ENCODE data around the gene NPAS3. TPM values are rescaled to one million over a fixed set of nuclear protein-coding genes. Genes with fewer than 3 reads are reported as not detected.

The NPAS3 gene
- total RNA-seq, 1 experiment from 2014 or later = not detected

DNA sequence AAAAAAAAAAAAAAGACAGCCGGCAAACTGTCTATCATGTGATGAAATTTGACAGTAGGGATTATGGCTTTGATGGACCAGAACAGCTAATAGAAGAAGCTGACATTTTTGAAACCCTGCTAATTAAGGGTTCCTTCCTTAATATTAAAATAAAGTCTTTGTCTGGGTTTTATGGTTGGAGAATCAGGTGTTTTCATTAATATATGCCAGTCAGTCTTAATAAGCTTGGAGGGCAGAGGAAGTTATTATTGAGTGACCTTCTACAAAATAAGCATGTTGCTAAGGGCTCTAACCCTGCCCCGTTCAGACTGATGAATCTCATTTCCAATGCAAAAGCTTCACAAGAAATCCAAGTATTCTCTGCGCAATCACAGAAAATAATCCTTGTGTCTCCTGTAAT is 722.4 kb downstream of the NPAS3 start:
- RAD21 ChIA-PET (ENCODE audit: low non-redundant PET in 1 of 2, low total read pairs in 2 of 2, uncharacterized antibody in 2 of 2, unreplicated experiment in 2 of 2) = no interaction called here
- DNase-seq (ENCODE audit: low read depth, low spot score) = no peak
- CTCF ChIA-PET = no interaction called here

DNA sequence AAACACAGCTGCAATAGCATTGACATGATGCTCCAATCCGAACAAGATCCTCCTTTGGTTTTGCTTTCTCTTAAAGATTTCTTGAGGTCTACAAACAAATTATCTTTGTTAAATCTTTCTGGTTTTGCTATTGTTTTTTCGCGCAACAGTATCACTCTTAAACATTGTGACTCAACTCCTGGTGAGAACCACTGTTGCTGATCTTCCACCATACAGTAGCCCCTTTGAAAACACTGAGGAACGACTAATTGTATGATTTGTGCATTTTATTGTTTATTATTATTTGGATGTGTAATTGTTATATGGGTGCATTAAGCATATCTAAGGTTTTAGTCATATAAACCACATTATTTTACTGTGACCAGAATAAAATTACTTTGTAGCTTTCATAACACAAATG is 729.4 kb downstream of the NPAS3 start:
- H3K9ac ChIP-seq (ENCODE audit: low read length) = no peak overlapping the region
- intact Hi-C loops (cut with micrococcal nuclease) = no loop called here
- DNase-seq (ENCODE audit: low read depth, low spot score) (no peak), ATAC-seq (no peak)
- H3K79me2 ChIP-seq (ENCODE audit: insufficient read depth, low read length) = no peaks in the 10 kb centered on the region
- H3K4me1 ChIP-seq (ENCODE audit: control insufficient read depth in 1 of 2, insufficient read depth in 2 of 2, low read length in 2 of 2) = no peaks in the 10 kb centered on the region
- H3K36me3 ChIP-seq (ENCODE audit: control insufficient read depth in 1 of 2, insufficient read depth in 2 of 2, low read length in 2 of 2) = no peaks in the 10 kb centered on the region
- H2AFZ ChIP-seq (ENCODE audit: low read depth, low read length, poor library complexity, severe bottlenecking) = no peak overlapping the region
- H3K27me3 ChIP-seq (ENCODE audit: insufficient read depth, low read length) = no peaks in the 10 kb centered on the region; the same call in 1 of the 2 replicates
- POLR2A ChIA-PET = no interaction called here
- H3K27ac ChIP-seq (ENCODE audit: low read depth, low read length) = no peak overlapping the region
- no peaks in the 10 kb centered on the region; the same call in 1 of the 2 replicates for H4K20me1 ChIP-seq (ENCODE audit: insufficient read depth)
- TF ChIP-seq ELF1 (IDR thresholded peaks at IDR 0.05; ENCODE audit: borderline replicate concordance, low read depth) (no peak), SRF (IDR thresholded peaks at IDR 0.05; ENCODE audit: low read depth) (no peak), YY1 (IDR thresholded peaks at IDR 0.05; ENCODE audit: extremely low read depth, insufficient replicate concordance, low read depth, low read length) (no peak), ZFX (IDR thresholded peaks at IDR 0.05) (no peak), EZH2 (IDR thresholded peaks at IDR 0.05) (no peak), SIN3A (IDR thresholded peaks at IDR 0.05; ENCODE audit: low read depth) (no peak), RAD21 (IDR thresholded peaks at IDR 0.05; ENCODE audit: low read depth) (no peak)
- TF ChIP-seq, protein P1, sequence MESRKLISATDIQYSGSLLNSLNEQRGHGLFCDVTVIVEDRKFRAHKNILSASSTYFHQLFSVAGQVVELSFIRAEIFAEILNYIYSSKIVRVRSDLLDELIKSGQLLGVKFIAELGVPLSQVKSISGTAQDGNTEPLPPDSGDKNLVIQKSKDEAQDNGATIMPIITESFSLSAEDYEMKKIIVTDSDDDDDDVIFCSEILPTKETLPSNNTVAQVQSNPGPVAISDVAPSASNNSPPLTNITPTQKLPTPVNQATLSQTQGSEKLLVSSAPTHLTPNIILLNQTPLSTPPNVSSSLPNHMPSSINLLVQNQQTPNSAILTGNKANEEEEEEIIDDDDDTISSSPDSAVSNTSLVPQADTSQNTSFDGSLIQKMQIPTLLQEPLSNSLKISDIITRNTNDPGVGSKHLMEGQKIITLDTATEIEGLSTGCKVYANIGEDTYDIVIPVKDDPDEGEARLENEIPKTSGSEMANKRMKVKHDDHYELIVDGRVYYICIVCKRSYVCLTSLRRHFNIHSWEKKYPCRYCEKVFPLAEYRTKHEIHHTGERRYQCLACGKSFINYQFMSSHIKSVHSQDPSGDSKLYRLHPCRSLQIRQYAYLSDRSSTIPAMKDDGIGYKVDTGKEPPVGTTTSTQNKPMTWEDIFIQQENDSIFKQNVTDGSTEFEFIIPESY (IDR thresholded peaks at IDR 0.05; ENCODE audit: extremely low read depth, insufficient replicate concordance, low read length) = no peak
- TF ChIP-seq, protein P2, sequence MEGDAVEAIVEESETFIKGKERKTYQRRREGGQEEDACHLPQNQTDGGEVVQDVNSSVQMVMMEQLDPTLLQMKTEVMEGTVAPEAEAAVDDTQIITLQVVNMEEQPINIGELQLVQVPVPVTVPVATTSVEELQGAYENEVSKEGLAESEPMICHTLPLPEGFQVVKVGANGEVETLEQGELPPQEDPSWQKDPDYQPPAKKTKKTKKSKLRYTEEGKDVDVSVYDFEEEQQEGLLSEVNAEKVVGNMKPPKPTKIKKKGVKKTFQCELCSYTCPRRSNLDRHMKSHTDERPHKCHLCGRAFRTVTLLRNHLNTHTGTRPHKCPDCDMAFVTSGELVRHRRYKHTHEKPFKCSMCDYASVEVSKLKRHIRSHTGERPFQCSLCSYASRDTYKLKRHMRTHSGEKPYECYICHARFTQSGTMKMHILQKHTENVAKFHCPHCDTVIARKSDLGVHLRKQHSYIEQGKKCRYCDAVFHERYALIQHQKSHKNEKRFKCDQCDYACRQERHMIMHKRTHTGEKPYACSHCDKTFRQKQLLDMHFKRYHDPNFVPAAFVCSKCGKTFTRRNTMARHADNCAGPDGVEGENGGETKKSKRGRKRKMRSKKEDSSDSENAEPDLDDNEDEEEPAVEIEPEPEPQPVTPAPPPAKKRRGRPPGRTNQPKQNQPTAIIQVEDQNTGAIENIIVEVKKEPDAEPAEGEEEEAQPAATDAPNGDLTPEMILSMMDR (IDR thresholded peaks at IDR 0.05 in 2 of 3, conservative IDR thresholded peaks at IDR 0.05 in 1 of 3; ENCODE audit: borderline replicate concordance in 1 of 3, insufficient read depth in 1 of 3, low read depth in 2 of 3, low read length in 2 of 3) = no peak
- TF ChIP-seq, protein P3, sequence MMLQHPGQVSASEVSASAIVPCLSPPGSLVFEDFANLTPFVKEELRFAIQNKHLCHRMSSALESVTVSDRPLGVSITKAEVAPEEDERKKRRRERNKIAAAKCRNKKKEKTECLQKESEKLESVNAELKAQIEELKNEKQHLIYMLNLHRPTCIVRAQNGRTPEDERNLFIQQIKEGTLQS (IDR thresholded peaks at IDR 0.05) = no peak
- TF ChIP-seq, protein P4, sequence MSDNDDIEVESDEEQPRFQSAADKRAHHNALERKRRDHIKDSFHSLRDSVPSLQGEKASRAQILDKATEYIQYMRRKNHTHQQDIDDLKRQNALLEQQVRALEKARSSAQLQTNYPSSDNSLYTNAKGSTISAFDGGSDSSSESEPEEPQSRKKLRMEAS (IDR thresholded peaks at IDR 0.05) = no peak
- H3K9me2 ChIP-seq (ENCODE audit: insufficient read depth) = no peaks in the 10 kb centered on the region
- no TSS peak for BruUV-seq (replicated peaks)
- no peaks in the 10 kb centered on the region for H3K9me3 ChIP-seq (ENCODE audit: control insufficient read depth in 1 of 2, insufficient read depth in 1 of 2, low read depth in 1 of 2, low read length in 2 of 2)
- H3K4me3 ChIP-seq (replicated peaks in 1 of 2; ENCODE audit: low read depth in 1 of 2, low read length in 2 of 2) = no peak overlapping the region
- CTCF ChIA-PET = no interaction called here
- RAD21 ChIA-PET (ENCODE audit: low non-redundant PET in 1 of 2, low total read pairs in 2 of 2, uncharacterized antibody in 2 of 2, unreplicated experiment in 2 of 2) = no interaction called here
- H3K4me2 ChIP-seq (ENCODE audit: low read length) = no peak overlapping the region

More for the DNA sequence above, 722.4 kb downstream of the NPAS3 start:
- Histone ChIP-seq H4K20me1 (ENCODE audit: insufficient read depth) (no peaks in the 10 kb centered on the region; the same call in 1 of the 2 replicates), H3K4me1 (ENCODE audit: control insufficient read depth in 1 of 2, insufficient read depth in 2 of 2, low read length in 2 of 2) (no peaks in the 10 kb centered on the region), H3K4me2 (ENCODE audit: low read length) (no peak overlapping the region), H3K79me2 (ENCODE audit: insufficient read depth, low read length) (no peaks in the 10 kb centered on the region), H3K36me3 (ENCODE audit: control insufficient read depth in 1 of 2, insufficient read depth in 2 of 2, low read length in 2 of 2) (no peaks in the 10 kb centered on the region), H3K9me2 (ENCODE audit: insufficient read depth) (no peaks in the 10 kb centered on the region), H3K9me3 (ENCODE audit: control insufficient read depth in 1 of 2, insufficient read depth in 1 of 2, low read depth in 1 of 2, low read length in 2 of 2) (no peaks in the 10 kb centered on the region), H3K27ac (ENCODE audit: low read depth, low read length) (no peak overlapping the region), H3K9ac (ENCODE audit: low read length) (no peak overlapping the region), H3K4me3 (replicated peaks in 1 of 2; ENCODE audit: low read depth in 1 of 2, low read length in 2 of 2) (no peak overlapping the region), H3K27me3 (ENCODE audit: insufficient read depth, low read length) (no peaks in the 10 kb centered on the region; the same call in 1 of the 2 replicates), H2AFZ (ENCODE audit: low read depth, low read length, poor library complexity, severe bottlenecking) (no peak overlapping the region)
- intact Hi-C loops (cut with micrococcal nuclease) = no loop called here
- POLR2A ChIA-PET = no interaction called here
- no peak for TF ChIP-seq YY1 (IDR thresholded peaks at IDR 0.05; ENCODE audit: extremely low read depth, insufficient replicate concordance, low read depth, low read length)
- ATAC-seq = no peak
- no TSS peak for BruUV-seq (replicated peaks)
